GM18511 (cell line): ENCODE results near the gene CPLANE2.
A peak's percentile ranks its signal among the peaks of the same experiment; 100 is the strongest.
"Not testable (repeated sequence)": the region's sequence is repeated elsewhere in the genome, so short reads cannot be mapped to it uniquely, and the experiment has no call there.

ENCODE experiments used
- ATAC-seq: cut with Tn5 transposase; IDR thresholded peaks from one replicate; pipeline ENCODE4 v1.9.1; 2021; ENCODE audit warnings: mild to moderate bottlenecking, moderate library complexity; ENCODE audit not compliant: unreplicated experiment

Gene CPLANE2

DNA sequence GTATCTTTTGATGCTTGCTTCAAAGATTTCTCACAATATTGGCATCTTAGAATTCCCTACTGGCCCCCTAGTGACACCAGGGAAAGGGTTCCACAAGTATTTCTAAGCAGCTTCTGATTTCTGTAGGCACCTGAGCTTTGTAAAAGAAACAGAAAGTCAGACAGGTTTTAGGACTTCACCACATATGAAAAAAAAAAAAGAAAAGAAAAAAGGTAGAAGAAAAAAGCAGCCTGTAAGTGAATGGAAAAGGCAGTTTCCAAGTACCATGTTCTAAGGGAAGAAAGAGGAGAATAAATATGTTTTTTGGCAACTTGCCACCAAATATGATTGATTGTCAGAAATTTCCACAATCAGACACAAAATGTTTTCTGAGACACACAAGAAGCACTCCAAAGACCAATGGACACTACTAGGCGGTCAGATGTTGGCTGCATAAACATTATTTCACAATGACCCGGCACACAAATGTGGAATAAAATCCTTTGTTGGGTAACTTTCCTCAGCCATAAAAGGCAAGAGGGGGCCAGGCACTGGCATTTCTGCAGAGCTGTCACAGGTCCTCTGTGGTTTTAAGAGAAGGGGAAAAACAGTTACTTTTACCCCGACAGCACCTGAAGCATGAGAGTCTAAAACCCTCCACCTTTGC lies 12.7 kb upstream of the CPLANE2 start:
- no peak for ATAC-seq

- no peak for ATAC-seq
Measured at GRCh38 chr1:16248603-16249516, 11.9 kb upstream of the CPLANE2 start.

DNA sequence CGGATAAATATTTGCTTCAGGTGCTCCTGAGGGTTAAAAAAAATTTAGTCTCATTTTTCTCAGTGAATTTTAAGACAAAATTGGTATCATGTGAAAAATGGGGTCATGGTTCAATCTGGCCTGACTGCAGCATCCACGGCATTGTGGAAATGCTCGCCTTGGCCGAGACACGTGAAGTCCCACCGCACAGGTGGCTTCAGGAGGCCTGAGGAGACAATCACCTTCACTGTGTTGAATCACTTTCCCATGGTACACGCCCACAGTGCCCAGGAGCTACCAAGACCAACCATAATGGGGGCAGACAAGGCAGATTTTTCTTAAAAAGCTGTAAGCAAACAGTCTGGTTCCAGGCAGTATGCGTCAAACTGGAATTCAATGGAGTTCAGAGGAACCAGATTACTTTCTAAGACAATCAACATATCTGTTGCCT lies 11.0 kb upstream of the CPLANE2 start:
- no peak for ATAC-seq

DNA sequence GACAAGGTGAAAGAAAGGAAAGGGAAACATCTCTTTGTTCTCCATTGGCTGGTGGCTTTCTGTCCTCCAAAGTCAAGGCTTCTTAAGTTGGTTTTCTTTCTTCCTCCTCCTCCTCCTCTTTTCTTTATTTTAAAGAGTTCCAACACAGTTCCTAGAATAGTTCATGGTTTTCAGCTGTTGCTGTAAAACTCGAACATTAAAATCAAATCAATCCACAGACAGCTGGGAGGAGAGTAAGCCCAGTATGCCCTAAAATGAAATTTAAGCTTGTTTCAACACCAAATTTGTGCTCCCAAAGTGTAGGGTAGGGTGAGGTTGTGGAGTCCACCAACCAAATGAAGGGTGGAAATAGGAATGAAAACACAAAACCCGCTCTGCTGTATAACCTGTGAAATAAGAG lies 10.5 kb upstream of the CPLANE2 start:
- no peak for ATAC-seq

- no peak for ATAC-seq
Measured at GRCh38 chr1:16246961-16247360, 10.0 kb upstream of the CPLANE2 start.

DNA sequence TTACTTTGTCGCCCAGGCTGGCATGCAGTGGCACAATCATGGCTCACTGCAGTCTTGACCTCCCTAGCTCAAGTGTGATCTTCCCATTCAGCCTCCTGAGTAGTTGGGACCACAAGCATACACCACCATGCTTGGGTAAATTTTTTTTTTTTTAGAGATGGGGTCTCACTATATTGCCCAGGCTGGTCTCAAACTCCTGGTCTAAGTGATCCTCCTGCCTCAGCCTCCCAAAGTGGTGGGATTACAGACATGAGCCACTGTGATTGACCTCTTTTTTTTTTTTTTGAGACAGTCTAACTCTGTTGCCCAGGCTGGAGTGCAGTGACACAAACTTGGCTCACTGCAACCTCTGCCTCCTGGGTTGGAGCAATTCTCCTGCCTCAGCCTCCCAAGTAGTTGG lies 9.3 kb upstream of the CPLANE2 start:
- not testable (repeated sequence) for ATAC-seq

DNA sequence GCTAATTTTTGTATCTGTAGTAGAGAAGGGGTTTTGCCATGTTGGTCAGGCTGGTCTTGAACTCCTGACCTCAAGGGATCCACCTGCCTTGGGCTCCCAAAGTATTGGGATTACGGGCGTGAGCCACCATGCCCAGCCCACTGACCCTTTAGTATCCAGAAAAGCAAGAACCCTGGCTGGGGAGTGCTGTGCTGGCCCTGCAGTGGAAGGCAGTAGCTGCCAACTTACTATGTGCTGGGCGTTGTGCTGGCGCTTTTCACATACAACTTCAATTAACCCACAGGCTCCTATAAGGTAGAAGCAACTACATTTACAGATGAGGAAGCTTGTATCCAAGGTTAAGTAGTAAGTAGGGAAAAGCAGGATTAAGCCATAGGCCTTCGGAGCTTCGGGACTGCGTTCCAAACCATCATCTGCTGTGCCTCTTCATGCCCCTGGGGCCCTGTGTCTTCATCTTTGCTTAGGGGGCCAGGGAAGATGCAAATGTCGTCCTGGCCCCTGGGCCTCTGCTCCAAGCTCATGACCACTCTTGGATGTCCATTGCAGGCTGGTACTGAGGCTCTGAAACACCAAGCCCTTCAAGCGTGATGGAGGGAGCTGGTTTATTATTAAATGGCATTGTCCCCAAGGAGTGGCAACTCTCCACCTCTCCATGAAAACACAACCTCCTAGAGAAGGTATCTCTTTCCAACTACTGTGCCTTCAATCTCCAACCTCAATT lies 8.7 kb upstream of the CPLANE2 start:
- no peak for ATAC-seq

DNA sequence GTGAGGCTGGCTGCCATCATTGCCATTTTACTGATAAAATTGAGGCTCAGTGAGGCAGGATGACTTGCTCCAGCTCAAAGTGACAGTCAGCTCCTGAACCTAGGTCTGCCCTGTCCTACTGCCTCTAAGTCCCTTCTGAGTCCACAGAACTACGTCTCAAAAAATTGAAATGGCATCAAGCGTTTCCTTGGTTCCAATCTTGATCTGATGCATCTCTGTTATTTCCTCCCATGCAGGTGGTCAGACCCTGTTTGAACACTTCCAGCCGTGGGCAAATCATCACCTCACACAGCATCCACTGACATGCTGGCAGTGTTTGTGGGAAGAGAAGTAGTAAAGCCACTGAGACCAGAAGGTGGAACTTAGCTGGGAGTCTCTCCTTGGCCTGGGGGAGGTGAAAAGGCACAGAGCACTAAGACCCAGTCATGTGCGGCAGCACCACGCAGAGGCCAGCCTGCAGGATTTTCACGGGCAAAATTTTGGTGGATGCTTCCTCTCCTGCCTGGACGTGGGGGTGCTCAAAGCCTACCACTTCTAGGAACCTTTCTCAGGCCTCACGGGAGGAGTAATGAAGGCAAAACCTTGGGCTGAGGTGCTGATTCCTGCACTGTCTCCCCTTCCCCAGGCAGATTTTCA lies 7.8 kb upstream of the CPLANE2 start:
- no peak for ATAC-seq

DNA sequence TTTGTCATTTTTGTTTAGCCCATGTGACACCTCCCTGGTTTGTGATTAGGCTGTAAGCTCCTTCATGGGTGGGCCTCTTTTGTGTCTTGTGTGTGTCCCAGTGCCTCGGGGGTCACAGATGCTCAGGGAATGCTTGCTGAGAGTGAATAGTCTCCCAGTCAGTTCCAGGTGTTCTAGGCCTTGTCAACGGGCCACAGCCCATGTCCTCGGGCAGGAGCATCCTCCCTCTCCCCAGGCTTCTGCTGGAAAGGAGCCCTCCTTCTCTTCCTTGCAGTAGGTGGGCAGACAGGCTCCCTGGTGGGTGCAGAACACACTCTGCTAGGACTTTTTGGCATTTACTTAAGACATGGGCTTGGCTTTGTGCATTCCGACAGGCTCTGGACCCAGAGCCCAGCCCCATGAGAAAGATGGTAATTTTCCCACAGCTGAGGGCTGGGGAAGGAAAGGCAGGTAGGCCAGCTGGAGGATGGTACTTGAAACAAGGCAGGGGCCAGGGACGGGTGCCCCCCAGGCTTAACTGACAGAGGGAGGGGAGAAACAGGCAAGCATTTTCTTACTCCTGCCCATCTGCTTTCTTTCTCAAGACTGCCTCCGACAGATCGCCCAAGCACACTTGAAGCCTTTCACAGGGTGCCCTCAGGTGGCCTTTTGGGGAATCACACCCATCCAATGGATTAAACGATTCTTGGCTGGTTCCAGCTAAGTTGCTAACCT lies 7.1 kb upstream of the CPLANE2 start:
- no peak for ATAC-seq

DNA sequence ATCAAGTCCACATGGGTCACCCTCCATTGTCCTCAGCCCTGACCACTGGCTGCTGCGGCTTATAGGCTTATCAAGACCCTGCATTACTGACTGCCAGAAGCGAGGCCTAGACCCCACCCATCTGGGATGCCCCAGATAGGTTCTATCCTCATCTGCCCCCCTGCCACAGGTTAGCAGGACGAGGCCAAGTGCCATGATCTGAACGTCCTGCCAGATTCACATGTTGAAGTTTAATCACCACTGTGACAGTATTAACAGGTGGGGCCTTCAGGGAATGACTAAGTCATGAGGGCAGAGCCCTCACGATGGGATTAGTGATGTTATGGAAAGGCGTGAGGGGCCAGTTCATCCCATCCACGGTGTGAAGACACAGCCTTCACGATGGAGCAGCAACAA lies 6.2 kb upstream of the CPLANE2 start:
- ATAC-seq = no peak

- no peak for ATAC-seq
Measured at GRCh38 chr1:16242556-16243214, 5.7 kb upstream of the CPLANE2 start.

- no peak for ATAC-seq
Measured at GRCh38 chr1:16241221-16241708, 4.3 kb upstream of the CPLANE2 start.

DNA sequence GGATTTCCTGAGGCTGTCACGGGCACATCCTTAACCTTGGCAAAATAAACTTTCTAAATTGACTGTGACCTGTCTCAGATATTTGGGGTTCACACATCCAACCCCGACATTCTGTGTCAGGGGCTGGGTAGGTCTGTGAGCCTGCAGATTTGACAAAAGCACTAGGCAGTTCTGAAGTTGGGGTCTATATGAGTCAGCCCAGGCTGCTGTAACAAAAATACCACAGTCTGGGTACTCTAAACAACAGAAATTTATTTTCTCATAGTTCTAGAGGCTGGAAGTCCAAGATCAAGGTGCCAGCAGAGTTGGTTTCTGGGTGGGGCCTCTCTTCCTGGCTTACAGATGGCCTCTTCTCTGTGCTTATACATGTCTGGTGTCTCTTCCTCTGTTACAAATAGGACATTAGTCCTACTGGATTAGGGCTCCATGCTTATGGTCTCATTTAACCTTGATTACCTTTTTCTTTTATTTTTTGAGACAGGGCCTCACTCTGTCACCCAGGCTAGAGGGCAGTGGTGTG lies 3.0 kb upstream of the CPLANE2 start:
- ATAC-seq = no peak

GRCh38 chr1:16237343-16237830 lies 404 bp upstream of the CPLANE2 start:
- no peak for ATAC-seq

GRCh38 chr1:16235944-16236510 lies 956 bp downstream of the CPLANE2 start:
- peak; percentile 67 for ATAC-seq

- no peak for ATAC-seq
Measured at GRCh38 chr1:16235347-16235746, 1.6 kb downstream of the CPLANE2 start.

DNA sequence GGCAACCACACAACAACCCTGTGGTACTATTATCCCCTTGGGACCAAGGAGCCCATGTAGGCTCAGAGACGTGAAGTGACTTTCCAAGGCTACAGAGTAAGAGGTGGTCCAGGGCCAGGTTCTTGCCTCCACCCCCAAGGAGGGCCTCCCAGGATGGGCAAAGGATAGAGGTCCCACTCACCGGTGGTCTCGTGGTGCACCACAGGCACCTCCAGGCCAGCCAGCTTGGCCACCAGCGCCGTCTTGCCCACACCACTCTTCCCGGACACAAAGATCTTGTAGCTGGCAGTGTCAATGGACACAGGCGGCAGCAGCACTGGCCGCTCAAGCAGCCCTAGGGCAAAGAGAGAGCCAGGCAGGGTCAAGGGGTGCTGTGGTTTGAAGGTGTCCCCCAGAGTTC lies 3.6 kb downstream of the CPLANE2 start:
- no peak for ATAC-seq

- no peak for ATAC-seq
Measured at GRCh38 chr1:16232316-16232710, 4.7 kb downstream of the CPLANE2 start.
